NK-92 (cell line): Measurements from ENCODE around the gene NEDD9.

Experiments used
- DNase-seq: peaks from one replicate; lab custom pipeline; 2025; ENCODE audit not compliant: unreplicated experiment; lab: John Stamatoyannopoulos, UW

Gene NEDD9

DNA sequence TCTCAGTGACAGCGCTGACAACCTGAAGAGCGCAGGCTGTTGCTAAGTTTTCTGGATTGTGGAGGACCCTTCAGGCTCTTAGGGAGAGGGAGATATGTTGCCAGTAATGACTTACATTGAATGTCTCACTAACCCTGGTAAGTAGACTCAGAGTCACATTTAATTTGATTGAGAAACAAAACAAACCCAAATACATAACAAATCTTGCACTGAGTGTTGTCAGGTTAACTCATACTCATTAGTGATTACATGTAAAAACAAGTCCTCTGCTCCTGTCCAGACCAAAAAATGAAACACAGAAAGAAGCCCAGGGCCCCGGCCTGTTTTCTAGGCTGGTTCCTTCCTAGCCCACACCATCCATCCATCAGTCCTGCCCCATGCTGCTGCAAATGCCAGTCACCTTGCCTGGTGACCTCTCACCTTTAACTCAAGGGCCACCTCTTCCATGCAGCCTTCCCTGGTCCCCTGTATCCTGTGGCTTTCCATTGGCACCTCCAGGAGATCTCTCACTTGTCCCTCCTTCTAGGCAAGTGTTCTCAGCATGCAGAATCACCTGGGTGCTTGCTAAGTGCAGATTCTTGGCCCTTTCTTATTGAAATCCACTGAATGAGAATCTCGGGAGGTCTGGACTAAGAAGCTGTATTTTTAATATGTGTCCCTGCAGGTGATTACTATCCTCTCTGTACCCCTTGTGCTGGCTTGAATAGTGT lies 86.2 kb downstream of the NEDD9 start:
- DNase-seq = no peak

DNA sequence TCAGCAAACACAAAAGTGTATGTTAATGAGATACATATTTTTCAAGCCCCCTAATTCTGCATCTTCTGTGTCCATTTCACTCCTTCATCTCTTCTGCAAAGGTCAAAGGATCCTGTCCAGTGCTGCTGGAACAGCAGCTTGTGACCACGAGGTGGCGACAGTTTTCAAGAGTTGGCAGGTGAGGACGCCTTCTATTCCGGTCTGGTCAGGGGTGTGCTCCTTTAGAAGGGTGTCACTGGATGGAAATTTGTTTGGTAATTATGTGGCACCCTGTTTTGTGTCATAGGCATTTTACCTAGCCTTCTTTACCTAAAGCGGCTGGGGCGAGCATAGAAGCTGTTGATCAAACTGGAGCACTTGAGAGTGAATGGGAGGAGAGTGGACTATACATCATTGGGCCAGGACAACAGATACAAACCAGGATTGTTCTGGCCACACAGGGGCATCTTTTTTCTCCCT lies 88.0 kb downstream of the NEDD9 start:
- no peak for DNase-seq

DNA sequence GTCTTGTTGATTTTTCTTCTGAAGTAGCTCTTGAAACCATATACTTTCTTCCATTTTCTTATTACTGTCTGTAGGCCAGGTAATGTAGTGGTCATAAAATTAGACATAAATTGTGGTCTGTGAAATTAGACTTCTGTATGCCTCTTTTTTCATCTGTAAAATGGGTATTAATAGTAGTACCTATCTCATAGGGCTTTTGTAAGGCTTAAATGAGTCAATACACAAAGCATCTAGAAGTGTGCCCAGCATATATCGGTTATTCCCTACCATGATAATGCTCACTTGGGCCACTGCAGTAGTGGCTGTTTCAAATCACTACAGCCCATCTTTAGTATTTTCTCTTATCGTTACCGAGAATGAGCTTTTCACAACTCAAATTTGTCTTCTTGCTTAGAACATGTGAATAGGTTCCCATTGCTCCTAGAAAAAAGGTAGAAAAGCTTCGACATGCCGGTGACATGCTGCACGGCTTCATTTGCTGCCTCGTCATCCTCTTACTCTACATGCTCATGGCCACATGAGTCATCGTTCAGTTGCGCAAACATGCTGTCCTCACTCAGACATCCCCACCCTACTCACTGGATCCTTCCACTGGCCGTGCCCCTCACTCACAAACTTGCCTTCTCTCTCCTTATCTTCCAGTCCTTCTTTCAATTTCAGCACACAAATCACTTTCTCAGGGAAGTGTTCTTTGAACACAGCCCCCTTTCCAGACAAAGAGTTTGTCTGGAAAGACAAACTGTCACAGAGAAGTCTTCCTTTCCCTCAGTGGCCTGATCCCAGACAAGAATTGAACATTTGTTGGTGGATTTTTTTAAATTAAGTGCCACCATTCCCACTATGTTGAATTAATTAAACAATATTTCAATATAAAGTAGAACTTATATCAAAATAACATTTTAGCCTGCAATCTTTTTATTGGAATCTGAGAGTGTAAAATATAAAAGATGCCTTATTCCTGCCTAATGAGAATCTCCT lies 88.8 kb downstream of the NEDD9 start:
- DNase-seq = no peak

DNA sequence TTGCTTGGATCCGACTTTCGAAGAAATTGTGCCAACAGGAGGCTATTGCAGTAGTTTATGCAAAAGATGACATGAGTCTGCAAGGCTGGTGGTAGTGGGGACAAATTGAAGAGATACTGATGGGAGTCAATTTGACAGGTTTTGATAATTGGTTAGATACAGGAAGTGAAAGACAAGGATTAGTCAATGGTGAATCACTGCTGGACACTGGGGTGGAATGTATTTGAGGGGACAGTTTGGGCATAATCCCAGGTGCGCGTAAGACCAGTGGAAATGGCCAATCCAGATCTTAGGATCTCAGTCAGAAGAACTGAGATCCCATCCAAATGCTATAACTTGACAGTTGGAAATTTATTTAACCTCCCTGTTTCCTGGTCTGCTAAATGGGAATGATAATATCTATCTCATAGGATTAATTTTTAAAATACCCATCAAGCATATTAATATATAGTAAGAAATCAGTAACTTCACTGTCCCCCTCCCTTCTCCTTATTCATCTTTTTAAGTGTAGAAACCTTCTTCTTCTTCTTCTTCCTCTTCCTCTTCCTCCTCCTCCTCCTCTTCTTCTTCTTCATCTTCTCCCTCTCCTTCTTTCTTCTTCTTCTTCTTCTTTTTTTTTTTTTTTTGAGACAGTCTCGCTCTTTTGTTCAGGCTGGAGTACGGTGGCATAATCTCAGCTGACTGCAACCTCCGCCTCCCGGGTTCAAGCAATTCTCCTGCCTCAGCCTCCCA lies 90.0 kb downstream of the NEDD9 start:
- no peak for DNase-seq

DNA sequence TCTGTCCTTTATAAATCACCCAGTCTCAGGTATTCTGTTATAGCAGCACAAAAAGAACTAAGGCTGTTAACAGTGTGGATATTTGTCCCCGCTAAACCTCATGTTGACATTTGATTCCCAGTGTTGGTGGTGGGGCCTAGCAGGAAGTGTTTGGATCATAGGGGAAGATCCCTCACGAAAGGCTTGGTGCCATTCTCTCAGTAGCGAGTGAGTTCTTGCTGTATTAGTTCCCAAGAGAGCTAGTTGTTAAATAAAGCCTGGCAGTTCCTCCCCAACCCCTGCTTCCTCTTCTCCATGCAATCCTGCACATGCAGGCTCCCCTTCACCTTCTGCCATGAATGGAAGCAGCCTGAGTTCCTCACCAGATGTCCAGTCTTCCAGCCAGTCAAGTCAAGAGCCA lies 91.2 kb downstream of the NEDD9 start:
- no peak for DNase-seq

DNA sequence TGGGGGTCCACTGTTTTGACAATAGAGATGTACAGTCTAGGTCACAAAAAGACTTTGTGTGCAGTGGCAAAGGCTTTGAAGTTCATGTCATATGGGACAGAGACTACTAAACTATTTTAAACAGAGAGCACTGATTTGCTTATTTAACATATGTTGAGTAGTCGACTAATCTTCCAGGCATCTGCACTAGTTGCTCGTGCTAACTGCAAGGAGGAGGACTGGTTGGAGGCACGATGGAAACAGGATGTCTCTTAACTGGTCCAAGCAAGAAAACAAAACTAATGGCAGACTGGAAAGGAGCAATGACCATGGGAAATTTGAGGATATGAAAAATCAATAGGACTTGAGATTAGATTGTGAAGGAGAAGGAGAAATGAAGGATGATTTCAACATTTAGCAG lies 92.4 kb downstream of the NEDD9 start:
- DNase-seq = no peak

DNA sequence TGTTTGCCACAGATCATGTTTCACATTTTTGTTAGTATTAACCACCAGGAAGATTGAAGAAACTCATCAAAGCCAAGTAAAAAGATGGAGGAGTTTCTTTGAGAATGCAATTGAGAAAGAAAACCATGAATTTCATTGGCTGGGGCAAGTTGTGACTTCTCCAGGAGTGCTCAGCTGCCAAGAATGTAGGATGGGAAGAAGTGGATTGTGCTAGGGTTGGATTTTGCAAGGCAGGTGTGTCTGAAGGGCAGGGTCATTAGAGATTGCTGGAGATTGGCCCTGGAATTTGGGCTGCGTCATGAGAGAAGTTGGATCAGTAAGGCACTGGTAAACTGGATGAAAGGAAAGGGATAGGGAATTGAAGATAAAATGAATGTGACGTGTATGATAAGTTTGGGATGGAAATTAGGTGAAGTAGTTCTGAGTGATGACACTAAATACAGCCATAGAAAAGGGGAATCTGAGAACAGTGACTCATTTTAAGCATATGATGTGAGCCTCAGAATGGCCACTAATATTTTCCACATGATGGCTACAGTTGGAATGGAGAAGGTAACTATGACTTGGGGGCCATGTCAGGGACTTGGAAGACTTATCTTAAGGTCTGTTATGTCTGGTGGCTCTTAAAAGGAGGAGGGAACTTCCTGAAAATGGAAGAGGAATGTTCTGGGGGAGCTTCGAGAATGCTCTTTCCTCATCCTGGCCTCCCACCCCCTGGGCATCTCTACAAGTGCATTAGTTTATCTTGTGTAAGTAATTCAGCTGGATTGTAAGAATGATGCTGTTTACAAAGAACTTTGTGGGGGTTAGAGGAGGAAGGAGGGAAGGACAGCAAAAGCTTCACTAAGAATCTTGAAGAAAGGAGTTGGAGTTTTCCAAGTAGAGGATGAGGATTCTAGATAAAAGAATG lies 93.2 kb downstream of the NEDD9 start:
- DNase-seq = no peak

DNA sequence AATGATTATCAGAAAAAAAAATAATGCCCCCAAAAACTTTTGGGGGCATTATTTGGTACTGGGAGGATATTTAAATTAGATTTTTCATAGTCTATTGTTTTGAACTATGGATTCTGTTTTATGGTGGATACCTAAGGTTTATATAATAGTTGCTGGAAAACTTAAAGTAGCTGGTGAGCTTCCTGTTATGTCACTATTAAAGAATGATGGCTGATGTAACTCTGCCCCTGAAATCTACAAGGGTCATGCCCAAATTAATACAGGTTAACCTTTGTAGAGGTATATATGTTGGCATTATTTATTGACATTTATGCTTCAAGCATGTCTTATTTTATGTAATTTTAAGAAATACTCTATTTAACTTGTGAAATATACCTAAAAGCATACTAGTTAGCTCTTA lies 95.7 kb downstream of the NEDD9 start:
- DNase-seq = no peak
